ENCODE data around the gene CDK5RAP3. TPM values are rescaled to one million over a fixed set of nuclear protein-coding genes. Genes with fewer than 3 reads are reported as not detected.

The CDK5RAP3 gene
- total and polyA plus RNA-seq, 2 of the 13 experiments (the other 11 are each of a cell fraction or from before 2014, with no cell fraction given), result 128 to 154 TPM

DNA sequence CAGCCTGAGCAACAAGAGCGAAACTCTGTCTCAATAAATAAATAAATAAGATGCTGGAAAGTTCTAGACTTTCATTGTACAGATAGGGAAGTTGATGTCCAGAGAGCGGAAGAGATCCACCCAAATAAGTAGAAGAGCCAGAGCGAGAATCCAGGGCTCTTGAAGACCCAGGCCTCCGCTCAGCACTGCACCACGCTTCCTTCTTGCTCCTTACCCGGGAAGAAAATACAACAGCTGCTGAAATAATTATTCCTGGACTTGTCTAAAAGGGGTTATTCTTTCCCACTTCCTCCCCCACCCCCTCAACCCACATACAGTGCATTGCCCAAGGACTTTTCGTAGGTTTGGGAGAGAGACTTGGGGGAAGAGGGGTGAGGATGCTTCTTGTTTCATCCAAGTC lies 26.7 kb downstream of the CDK5RAP3 start (continued):
- TF ChIP-seq HMGXB4 (CRISPR knock-in tag; IDR thresholded peaks at IDR 0.05; ENCODE audit: borderline replicate concordance in 1 of 2, low read depth in 1 of 2), result no peak

GRCh38 chr17:47998044-47998443 lies 27.1 kb downstream of the CDK5RAP3 start:
- no peaks in the 10 kb centered on the region for H4K20me1 ChIP-seq (ENCODE audit: insufficient read depth, low read length)
- peaks cover 3 to 38% of the 10 kb centered on the region in 2 experiments; a peak in 3 of 5 replicates for H3K27me3 ChIP-seq (ENCODE audit: control insufficient read depth in 1 of 2, insufficient read depth in 2 of 2, low read length in 2 of 2)
- ChIA-PET CTCF (ENCODE audit: low intra/inter-chr PET ratio, low total read pairs) (no interaction called here), POLR2A (no interaction called here)
- no peak overlapping the region for H3K4me2 ChIP-seq (ENCODE audit: low read depth, low read length)
- ATAC-seq, result no peak
- in situ Hi-C loops (cut with HindIII; ENCODE audit: extremely low pct_ligation_motif_present, low pct_unique_long_range_greater_than_20kb), result no loop called here
- 79% methylated on average over 7 of the region's 7 CpGs for WGBS (ENCODE audit: low lambda C conversion rate)
- peaks cover 28% of the 10 kb centered on the region for H3K4me1 ChIP-seq (ENCODE audit: insufficient read depth, low read length)
- no peak for TF ChIP-seq SYNCRIP (IDR thresholded peaks at IDR 0.05; ENCODE audit: insufficient read depth, low read depth, low read length)
- no peak for TF ChIP-seq SP140L (CRISPR knock-in tag; IDR thresholded peaks at IDR 0.05; ENCODE audit: borderline replicate concordance)
- no peak for TF ChIP-seq MAFF (IDR thresholded peaks at IDR 0.05; ENCODE audit: low read depth, low read length)
- no peak for TF ChIP-seq GABPA (IDR thresholded peaks at IDR 0.05; ENCODE audit: low read depth, low read length)
- no peak for TF ChIP-seq GABPA (CRISPR knock-in tag; IDR thresholded peaks at IDR 0.05; ENCODE audit: low read depth)
- TF ChIP-seq ZBTB44 (CRISPR knock-in tag; IDR thresholded peaks at IDR 0.05), result no peak
- no peak for TF ChIP-seq ZNF317 (CRISPR knock-in tag; IDR thresholded peaks at IDR 0.05)
- TF ChIP-seq, protein P1, sequence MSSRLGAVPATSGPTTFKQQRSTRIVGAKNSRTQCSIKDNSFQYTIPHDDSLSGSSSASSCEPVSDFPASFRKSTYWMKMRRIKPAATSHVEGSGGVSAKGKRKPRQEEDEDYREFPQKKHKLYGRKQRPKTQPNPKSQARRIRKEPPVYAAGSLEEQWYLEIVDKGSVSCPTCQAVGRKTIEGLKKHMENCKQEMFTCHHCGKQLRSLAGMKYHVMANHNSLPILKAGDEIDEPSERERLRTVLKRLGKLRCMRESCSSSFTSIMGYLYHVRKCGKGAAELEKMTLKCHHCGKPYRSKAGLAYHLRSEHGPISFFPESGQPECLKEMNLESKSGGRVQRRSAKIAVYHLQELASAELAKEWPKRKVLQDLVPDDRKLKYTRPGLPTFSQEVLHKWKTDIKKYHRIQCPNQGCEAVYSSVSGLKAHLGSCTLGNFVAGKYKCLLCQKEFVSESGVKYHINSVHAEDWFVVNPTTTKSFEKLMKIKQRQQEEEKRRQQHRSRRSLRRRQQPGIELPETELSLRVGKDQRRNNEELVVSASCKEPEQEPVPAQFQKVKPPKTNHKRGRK (CRISPR knock-in tag; IDR thresholded peaks at IDR 0.05), result no peak
- TF ChIP-seq ZNF282 (IDR thresholded peaks at IDR 0.05; ENCODE audit: partially characterized antibody), result no peak
- no peak for TF ChIP-seq ZNF180 (CRISPR knock-in tag; IDR thresholded peaks at IDR 0.05; ENCODE audit: borderline replicate concordance, low read depth)
- no peak for TF ChIP-seq ZNF20 (CRISPR knock-in tag; IDR thresholded peaks at IDR 0.05)
- no peak for TF ChIP-seq CEBPB (IDR thresholded peaks at IDR 0.05; ENCODE audit: borderline replicate concordance, low read depth, low read length)
- no peaks in the 10 kb centered on the region for H3K36me3 ChIP-seq (replicated peaks in 1 of 2; ENCODE audit: control insufficient read depth in 1 of 2, insufficient read depth in 2 of 2, low read length in 2 of 2)
- no peak overlapping the region for H3K27ac ChIP-seq (ENCODE audit: extremely low read length, insufficient read depth, low read length)
- BruUV-seq (replicated peaks), result no TSS peak
- intact Hi-C loops (cut with micrococcal nuclease; ENCODE audit: unreplicated experiment), result no loop called here
- H3K4me3 ChIP-seq (replicated peaks in 1 of 3; ENCODE audit: insufficient read depth in 1 of 3, low read depth in 2 of 3, low read length in 3 of 3), result no peak overlapping the region
- H2AFZ ChIP-seq (ENCODE audit: low read length), result no peak overlapping the region
- no peak overlapping the region for H3K9ac ChIP-seq (ENCODE audit: insufficient read depth, low read depth, low read length)
- DNase-seq (ENCODE audit: low spot score), result no peak
- no peak for FAIRE-seq
- no peaks in the 10 kb centered on the region for H3K79me2 ChIP-seq (ENCODE audit: insufficient read depth, low read length)
- no peaks in the 10 kb centered on the region for H3K9me3 ChIP-seq (ENCODE audit: low read length)
